T-helper 2 cell (primary cell): ENCODE results near the gene OSTC.

Experiments used
- DNase-seq, 5 experiments: peaks; one replicate each; pipeline versions ENCODE4 v3.0.0 to v3.0.0-alpha.2; 2012 to 2022
- total RNA-seq, 2 donors: gene quantifications; one replicate each; lab custom pipeline; 2026; lab: John Stamatoyannopoulos, UW

Gene OSTC
- total RNA-seq, result 16.2 to 33.9 reads per million in 2 donors

DNA sequence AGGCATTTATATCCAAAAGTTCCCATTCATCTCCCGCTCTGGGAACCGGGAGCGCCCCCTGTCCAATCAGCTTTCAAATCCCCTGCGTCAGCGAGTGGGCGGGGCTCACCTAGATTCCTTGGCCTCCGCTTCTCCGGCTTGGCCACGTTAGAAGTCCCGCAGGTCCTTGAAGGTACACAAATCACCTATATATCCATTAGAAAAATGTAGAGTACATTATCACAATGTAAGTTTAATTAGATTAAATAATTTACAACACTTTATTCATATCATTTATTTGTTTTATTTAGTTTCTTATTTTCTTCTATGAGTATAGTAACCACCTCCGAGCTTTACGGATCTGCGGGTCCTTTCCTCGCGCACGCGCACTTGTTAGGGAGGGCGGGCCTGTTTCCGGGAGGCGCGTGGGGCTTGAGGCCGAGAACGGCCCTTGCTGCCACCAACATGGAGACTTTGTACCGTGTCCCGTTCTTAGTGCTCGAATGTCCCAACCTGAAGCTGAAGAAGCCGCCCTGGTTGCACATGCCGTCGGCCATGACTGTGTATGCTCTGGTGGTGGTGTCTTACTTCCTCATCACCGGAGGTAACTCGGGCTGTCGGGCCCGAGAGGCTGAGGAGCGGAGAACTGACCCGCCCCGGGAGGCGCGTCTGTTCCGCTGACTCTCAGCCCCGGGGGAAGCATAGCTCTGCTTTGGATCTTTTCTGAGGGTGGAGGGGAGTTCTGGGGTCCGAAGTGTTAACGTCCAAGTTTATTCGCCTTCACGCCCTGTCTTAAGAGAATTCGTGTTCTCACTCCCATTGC, at the start of gene OSTC:
OSTC (plus strand) TSS at position 388 of the 802 bp plus-strand sequence; CDS start at position 445, 57 bp downstream.
- peak; percentile 88 to 93 (median 90) for DNase-seq

- DNase-seq, result no peak
Observed at GRCh38 chr4:108601106-108601505, 49.3 kb upstream of the OSTC start.

DNA sequence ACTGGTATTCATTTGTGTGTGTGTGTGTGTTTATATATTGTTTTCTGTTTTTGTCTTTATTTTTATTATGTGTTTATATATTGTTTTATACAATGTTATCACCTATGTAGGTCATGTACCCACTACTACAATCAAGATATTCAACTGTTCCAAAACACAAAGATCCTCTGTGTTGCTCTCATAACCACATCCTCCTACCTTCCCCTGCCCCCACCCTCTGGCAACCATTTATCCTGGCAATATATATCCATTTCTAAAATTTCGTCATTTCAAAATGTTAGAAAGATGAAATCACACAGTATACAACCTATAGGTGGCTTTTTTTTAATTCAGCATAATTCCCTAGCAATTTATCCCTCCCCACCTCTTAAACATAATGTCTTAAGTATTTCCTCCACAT, 48.9 kb upstream of the OSTC start:
- DNase-seq, result peak in 1 of 5 experiments; percentile 43

DNA sequence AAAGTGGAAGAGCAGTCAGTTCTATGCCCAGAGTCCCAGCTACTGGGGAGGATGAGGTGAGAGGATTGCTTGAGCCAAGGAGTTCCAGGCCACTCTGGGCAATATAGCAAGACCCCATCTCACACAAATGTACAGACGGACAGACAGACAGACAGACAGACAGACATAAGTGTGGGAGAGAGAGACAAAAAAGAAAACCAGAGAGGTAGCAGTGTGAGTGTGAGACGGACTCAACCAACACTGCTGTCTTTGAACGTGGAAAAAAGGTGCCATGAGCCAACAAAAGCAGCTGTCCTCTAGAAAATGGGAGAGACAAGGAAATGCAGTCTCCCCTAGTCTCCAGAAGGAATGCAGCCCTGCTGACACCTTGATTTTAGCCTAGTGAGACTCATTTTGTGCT, 48.2 kb upstream of the OSTC start:
- DNase-seq, result no peak

DNA sequence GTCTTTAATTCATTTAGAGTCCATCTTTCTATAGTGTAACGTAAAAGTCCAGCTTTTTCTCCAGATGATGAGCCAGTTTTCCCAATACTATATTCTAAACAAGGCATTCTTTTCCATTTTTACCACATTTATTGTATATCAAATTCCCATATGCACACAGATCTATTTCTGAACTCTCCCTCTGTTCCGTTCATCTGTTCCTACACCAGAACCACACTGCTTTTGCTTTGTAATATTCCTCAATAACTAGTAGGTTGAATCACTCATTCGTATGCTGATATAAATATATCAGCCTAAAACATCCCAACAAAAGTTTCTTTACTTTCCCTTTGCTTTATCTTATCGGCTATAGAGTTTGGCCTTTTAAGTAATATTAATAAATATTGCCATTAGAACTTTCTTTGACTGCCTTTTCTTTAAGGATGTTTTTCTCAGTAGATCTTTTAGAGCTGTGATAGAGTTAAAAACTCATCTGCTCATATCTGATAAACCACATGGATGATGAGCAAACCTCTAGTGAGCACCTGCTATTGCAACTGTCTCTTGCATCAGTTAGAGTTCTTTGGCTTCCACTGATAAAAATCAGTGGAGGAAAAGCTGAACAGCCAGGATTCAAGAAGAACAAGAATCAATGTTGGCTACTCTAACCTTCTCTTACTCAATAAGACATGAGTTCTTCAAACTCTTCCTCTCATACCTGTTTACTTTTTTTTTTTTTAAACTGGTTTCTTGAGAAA, 43.2 kb upstream of the OSTC start:
- DNase-seq, result no peak

DNA sequence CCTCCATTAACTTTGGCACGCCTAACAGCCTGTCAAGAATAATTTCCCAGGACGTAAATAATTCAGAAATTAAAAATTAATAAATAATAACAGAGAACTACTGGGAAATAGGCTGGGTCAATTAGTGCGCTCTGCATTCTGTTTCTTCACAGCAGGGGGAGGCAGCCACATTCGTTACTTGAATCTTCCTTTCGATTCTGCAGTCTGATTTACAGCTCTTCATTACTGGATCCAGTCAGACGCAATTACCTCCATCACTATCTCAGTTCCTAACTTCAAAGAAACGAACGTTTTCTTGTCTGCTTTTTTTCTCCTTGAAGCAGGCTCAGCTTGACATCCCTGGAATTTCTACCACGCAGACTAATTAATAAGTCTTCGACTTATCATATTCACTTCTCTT, 39.0 kb upstream of the OSTC start:
- no peak for DNase-seq

- no peak for DNase-seq
Observed at GRCh38 chr4:108612365-108612764, 38.0 kb upstream of the OSTC start.

DNA sequence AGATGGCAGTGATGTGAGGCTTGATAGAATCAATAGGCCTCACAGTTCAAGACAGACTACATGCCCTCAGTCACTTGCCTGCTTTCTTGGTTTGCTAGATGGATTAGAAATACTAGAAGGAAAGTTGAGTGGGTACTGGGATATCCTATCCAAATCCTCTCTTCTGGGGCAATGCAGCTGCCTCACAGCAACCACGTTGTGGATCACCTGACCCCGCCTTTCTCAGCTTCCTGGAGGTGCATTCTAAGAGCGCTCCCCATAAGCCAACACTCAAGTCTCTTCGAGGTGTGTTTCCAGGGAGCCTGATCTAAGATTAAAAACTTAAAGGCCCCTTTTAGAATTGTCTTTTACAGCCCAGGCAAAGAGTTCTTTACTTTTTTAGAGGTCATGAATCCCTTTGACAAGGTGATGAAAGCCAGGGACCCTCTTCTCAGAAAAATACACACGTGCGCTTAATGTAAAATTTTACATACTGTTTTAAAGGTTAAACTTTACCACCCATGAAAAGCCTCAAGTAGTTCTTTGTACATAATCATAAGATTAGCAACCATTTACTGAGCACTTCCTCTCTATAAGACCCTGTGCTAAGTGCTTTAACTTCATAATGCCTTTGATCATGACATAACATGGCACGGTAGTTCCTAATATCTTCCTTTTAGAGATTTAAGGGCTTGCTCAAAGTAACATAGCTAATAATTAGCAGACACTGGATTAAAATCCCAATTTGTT, 30.9 kb upstream of the OSTC start:
- DNase-seq, result peak in 1 of 5 experiments; percentile 52

DNA sequence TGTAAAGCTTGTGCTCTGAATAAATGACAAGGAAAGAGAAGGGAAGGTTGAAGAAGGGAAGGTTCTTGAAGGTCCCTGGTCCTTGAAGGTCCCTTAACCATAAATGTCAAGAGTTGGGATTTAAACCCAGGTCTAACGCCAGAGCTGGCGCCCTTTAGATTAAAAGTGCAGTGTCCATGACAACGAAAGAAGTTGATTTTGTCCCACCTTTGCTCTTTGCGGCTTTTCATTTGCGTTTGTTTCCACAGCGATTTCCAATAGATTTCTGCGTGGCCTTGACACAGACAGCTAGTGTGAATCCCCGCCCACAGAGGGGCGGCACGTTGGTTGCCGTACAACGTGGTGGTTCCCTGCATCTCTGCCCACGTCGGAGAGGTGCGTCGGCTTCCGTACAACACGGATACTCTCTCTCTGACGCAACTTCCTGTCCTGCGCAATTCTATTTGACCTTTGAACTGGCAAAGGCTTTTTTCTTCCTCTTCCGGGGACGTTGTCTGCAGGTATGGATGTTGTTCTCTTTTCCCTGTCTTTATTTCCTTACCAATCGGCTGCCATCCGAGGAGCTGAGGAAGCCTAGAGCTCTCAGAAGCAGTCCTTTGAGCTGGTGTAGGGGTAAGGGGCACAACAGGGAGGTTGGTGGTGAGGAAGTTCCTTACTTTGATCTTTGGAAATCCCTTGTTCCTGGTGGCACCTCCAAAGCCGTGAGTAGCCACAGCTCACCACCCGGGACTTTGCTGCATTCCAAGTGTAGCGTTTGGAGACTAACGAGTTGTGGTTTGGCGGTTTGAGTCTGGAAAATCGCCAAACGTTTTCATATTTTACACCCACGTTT, 30.1 kb upstream of the OSTC start, which contains the start of gene RPL34:
RPL34 (plus strand) TSS at position 476 of the 832 bp plus-strand sequence. CDS start 1,384 bp downstream, outside the sequence.
- DNase-seq, result peak; percentile 78 to 99 (median 96)

GRCh38 chr4:108620933-108621905, 29.2 kb upstream of the OSTC start:
- no peak for DNase-seq

- peak in 1 of 5 experiments; percentile 26 for DNase-seq
Observed at GRCh38 chr4:108622022-108622421, 28.4 kb upstream of the OSTC start.

- no peak for DNase-seq
Observed at GRCh38 chr4:108622828-108623227, 27.6 kb upstream of the OSTC start.

- DNase-seq, result no peak
Observed at GRCh38 chr4:108624263-108625056, 25.9 kb upstream of the OSTC start.

- DNase-seq, result no peak
Observed at GRCh38 chr4:108626056-108626455, 24.3 kb upstream of the OSTC start.

DNA sequence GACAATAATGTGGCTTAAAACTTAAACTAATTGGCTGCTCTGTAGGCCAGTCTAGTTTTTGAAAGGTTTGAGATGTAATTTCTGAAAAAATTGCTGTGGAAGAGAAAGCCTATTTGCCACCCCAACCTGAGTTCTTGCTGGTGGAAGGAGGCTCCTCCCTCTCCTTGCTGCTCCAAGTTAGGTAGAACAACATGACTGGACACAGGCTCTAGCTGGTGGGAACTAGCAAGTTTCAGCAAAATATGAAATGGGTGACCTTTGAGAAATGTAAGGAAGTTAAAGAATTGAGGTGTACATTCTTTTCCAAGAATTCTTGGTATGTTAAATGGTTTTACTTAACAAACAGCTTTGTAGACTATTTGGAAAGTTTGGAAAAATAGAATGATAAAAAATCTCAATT, 22.0 kb upstream of the OSTC start:
- DNase-seq, result no peak

GRCh38 chr4:108635070-108635655, 15.2 kb upstream of the OSTC start:
- DNase-seq, result no peak

GRCh38 chr4:108636246-108636645, 14.2 kb upstream of the OSTC start:
- no peak for DNase-seq

- DNase-seq, result no peak
Observed at GRCh38 chr4:108637856-108638255, 12.5 kb upstream of the OSTC start.

GRCh38 chr4:108644237-108644636, 6.2 kb upstream of the OSTC start:
- no peak for DNase-seq

DNA sequence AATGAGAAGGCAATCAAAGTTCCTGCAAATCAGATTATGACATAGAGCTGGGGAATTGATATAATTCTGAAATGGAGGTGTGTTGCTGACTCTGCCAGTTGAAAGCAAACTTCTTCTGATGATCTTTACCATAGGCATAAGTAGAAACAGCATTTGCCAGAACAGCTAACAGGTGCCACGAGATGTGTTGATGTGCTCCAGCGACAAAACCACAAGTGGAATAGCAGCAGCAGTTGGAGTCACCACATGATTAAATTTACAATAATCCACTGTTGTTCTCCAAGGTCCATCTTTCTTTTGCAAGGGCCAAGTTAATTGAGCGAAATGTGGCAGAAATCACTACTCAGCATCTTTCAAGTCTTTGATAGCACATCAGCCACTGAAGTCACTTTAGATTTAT, 3.7 kb upstream of the OSTC start:
- no peak for DNase-seq
